Fibroblast of lung (primary cell): ENCODE measurements around the gene SLC5A10.
"Not testable (repeated sequence)": the region's sequence is repeated elsewhere in the genome, so short reads cannot be mapped to it uniquely, and the experiment has no call there.

Experiments
- CTCF ChIP-seq, 2 donors: IDR thresholded peaks in 1 of 2; conservative IDR thresholded peaks in 1 of 2; 1 replicate in 1 of 2; 2 replicates in 1 of 2; pipeline ENCODE4 v1.5.1; 2011 to 2012; ENCODE audit warnings: low read length in 2 of 2, control low read depth in 1 of 2, inconsistent platforms in 1 of 2, low read depth in 1 of 2, mild to moderate bottlenecking in 1 of 2
- EZH2 ChIP-seq: IDR thresholded peaks from 2 replicates; pipeline ENCODE4 v1.5.1; 2012; ENCODE audit warnings: low read length, control low read depth, mild to moderate bottlenecking; ENCODE audit errors: missing control alignments

GRCh38 chr17:19055447-19055846, 103.5 kb downstream of the SLC5A10 start:
- TF ChIP-seq CTCF (conservative IDR thresholded peaks at IDR 0.05 in 1 of 2, IDR thresholded peaks at IDR 0.05 in 1 of 2; ENCODE audit: low read depth in 1 of 2, low read length in 2 of 2); EZH2: not testable (repeated sequence)
